GM12878 (cell line): Measurements from ENCODE around the gene BPI. TPM values are rescaled to one million over a fixed set of nuclear protein-coding genes. Genes with fewer than 3 reads are reported as not detected.

Experiments
- ATAC-seq: fragments of 200-7000 bp; cut with Tn5 transposase; 3 replicates; pipeline ENCODE4 v1.9.1; 2020; ENCODE audit warnings: mild to moderate bottlenecking, moderate library complexity
- BruUV-seq: library from RNA; stranded (reverse); fragments of 400-500 nt; replicated peaks from 2 replicates; lab custom pipeline; 2021; lab: Mats Ljungman, UMichigan
- CTCF ChIA-PET: fragments of 300-600 bp; sonication (Branson Sonifier 250); formaldehyde crosslinking; extraction: SDS; loops from one replicate; lab custom pipeline; 2021; ENCODE audit warnings: inconsistent platforms; lab: Yijun Ruan, JAX
- POLR2A ChIA-PET: fragments of 350-600 bp; formaldehyde crosslinking; extraction: SDS; loops from one replicate; lab custom pipeline; 2021; ENCODE audit warnings: inconsistent platforms; lab: Charles Lee
- RAD21 ChIA-PET: fragments of 300-600 bp; sonication (Branson Sonifier 250); formaldehyde crosslinking; loops from one replicate; lab custom pipeline; 2023; ENCODE audit warnings: antibody characterized with exemption; ENCODE audit not compliant: unreplicated experiment; lab: Charles Lee
- SMC1A ChIA-PET: fragments of 300-600 bp; sonication (Branson Sonifier 250); formaldehyde crosslinking; loops from one replicate; lab custom pipeline; 2023; ENCODE audit not compliant: unreplicated experiment, uncharacterized antibody; lab: Charles Lee
- DNase-seq: peaks from one replicate; pipeline ENCODE4 v3.0.0-alpha.2; 2011; ENCODE audit warnings: low read depth, low spot score
- FAIRE-seq: peaks from 3 replicates; lab custom pipeline; 2011; peaks lifted over from hg19 to GRCh38; lab: Jason Lieb, UNC
- H2AFZ ChIP-seq: 2 replicates; pipeline ENCODE4 v1.6.0; 2011; ENCODE audit warnings: low read depth, low read length, control low read depth; ENCODE audit not compliant: control insufficient read depth
- H3K27ac ChIP-seq: 2 replicates; pipeline ENCODE4 v1.5.1; 2011; ENCODE audit warnings: control low read depth; ENCODE audit not compliant: control insufficient read depth, insufficient read depth
- H3K27me3 ChIP-seq, 2 experiments: replicated peaks in 1 of 2; 2 replicates each; pipeline versions ENCODE4 v1.6.0 to v1.6.1; 2011; ENCODE audit warnings: low read length in 1 of 2; ENCODE audit not compliant: control insufficient read depth in 2 of 2, insufficient read depth in 2 of 2
- H3K36me3 ChIP-seq, 2 experiments: 2 replicates each; pipeline ENCODE4 v1.5.1; 2011; ENCODE audit warnings: low read length in 1 of 2; ENCODE audit not compliant: control insufficient read depth in 2 of 2, insufficient read depth in 2 of 2
- H3K4me1 ChIP-seq: 2 replicates; pipeline ENCODE4 v1.6.1; 2011; ENCODE audit warnings: mild to moderate bottlenecking, low read length, moderate library complexity, mixed read lengths; ENCODE audit not compliant: control insufficient read depth, insufficient read depth
- H3K4me2 ChIP-seq: 2 replicates; pipeline ENCODE4 v1.6.0; 2011; ENCODE audit warnings: control low read depth; ENCODE audit not compliant: control insufficient read depth, insufficient read depth
- H3K4me3 ChIP-seq: fragments of 200-600 bp; sonication (generic); 2 replicates; pipeline ENCODE4 v1.5.1; 2016
- H3K79me2 ChIP-seq: 2 replicates; pipeline ENCODE4 v1.6.0; 2011; ENCODE audit warnings: low read length; ENCODE audit not compliant: control insufficient read depth, insufficient read depth
- H3K9ac ChIP-seq: 2 replicates; pipeline ENCODE4 v1.8.0; 2011; ENCODE audit warnings: low read length, control low read depth, mixed read lengths; ENCODE audit not compliant: control insufficient read depth, insufficient read depth
- H3K9me3 ChIP-seq: replicated peaks from 3 replicates; pipeline ENCODE4 v1.5.1; 2011; ENCODE audit warnings: mild to moderate bottlenecking, low read length; ENCODE audit not compliant: control insufficient read depth, insufficient read depth
- H4K20me1 ChIP-seq: 2 replicates; pipeline ENCODE4 v1.6.0; 2011; ENCODE audit not compliant: control insufficient read depth, insufficient read depth
- ATF3 ChIP-seq: IDR thresholded peaks from 2 replicates; pipeline ENCODE4 v1.6.1; 2011; ENCODE audit warnings: low read depth, mild to moderate bottlenecking, low read length, moderate library complexity, borderline replicate concordance; ENCODE audit errors: extremely low read depth
- BCL11A ChIP-seq: IDR thresholded peaks from 2 replicates; pipeline ENCODE4 v1.6.1; 2011; ENCODE audit warnings: low read depth, low read length
- DPF2 ChIP-seq: fragments of 450-650 bp; IDR thresholded peaks from 2 replicates; pipeline ENCODE4 v1.6.1; 2017; ENCODE audit warnings: mild to moderate bottlenecking
- EED ChIP-seq: sonication (generic); IDR thresholded peaks from 2 replicates; pipeline ENCODE4 v1.6.1; 2016; ENCODE audit warnings: antibody characterized with exemption, low read depth
- EP300 ChIP-seq, 2 experiments: fragments of 150-350 bp in 1 of 2; IDR thresholded peaks; 2 replicates each; pipeline ENCODE4 v1.6.1; 2011 to 2012; ENCODE audit warnings: low read depth in 2 of 2, low read length in 2 of 2, borderline replicate concordance in 1 of 2, improper control_type of control experiment in 1 of 2, inconsistent platforms in 1 of 2; ENCODE audit not compliant: control insufficient read depth in 1 of 2
- FOXM1 ChIP-seq: IDR thresholded peaks from 2 replicates; pipeline ENCODE4 v1.6.1; 2012; ENCODE audit warnings: low read depth, mild to moderate bottlenecking, inconsistent platforms, low read length, moderate library complexity
- GABPA ChIP-seq: IDR thresholded peaks from 2 replicates; pipeline ENCODE4 v1.6.1; 2014; ENCODE audit warnings: antibody characterized with exemption, low read depth, mild to moderate bottlenecking, inconsistent platforms
- IRF3 ChIP-seq: fragments of 450-650 bp; IDR thresholded peaks from 2 replicates; pipeline ENCODE4 v1.6.1; 2014; ENCODE audit warnings: mild to moderate bottlenecking
- KDM1A ChIP-seq: fragments of 200-600 bp; sonication (generic); IDR thresholded peaks from 2 replicates; pipeline ENCODE4 v1.6.1; 2016; ENCODE audit warnings: borderline replicate concordance
- POLR2AphosphoS2 ChIP-seq: IDR thresholded peaks from 2 replicates; pipeline ENCODE4 v1.6.1; 2011; ENCODE audit warnings: low read depth, mild to moderate bottlenecking, low read length, improper control_type of control experiment, moderate library complexity
- RCOR1 ChIP-seq: conservative IDR thresholded peaks from 2 replicates; pipeline ENCODE4 v1.6.1; 2012; ENCODE audit warnings: low read depth, low read length, improper control_type of control experiment
- SREBF2 ChIP-seq: IDR thresholded peaks from 2 replicates; pipeline ENCODE4 v1.6.1; 2012; ENCODE audit warnings: mild to moderate bottlenecking, low read length
- ZBTB4 ChIP-seq: fragments of 450-650 bp; formaldehyde crosslinking; IDR thresholded peaks from 2 replicates; pipeline ENCODE4 v1.4.0; 2022; ENCODE audit warnings: mild to moderate bottlenecking, moderate library complexity
- WGBS: methylation state at CpG from one replicate; pipeline ENCODE4 v1.1.6; 2016; ENCODE audit warnings: low lambda C conversion rate; ENCODE audit not compliant: insufficient replicate concordance, insufficient coverage; ENCODE audit errors: missing lambda C conversion rate; 5-methylcytosine and 5-hydroxymethylcytosine counted together
- in situ Hi-C: fragments of 300-500 bp; cut with MboI; formaldehyde crosslinking; loops from 9 replicates; pipeline ENCODE4 v1.14.3; 2018; ENCODE audit warnings: mixed read lengths
- intact Hi-C: fragments of 100-400 bp; cut with micrococcal nuclease; formaldehyde crosslinking; loops from one replicate; pipeline ENCODE4 v1.14.2; 2022; ENCODE audit not compliant: unreplicated experiment
- polyA plus RNA-seq, 11 experiments: library from polyadenylated mRNA; depleted of rRNA in 4 of 11; unstranded in 6 of 11; stranded (reverse) in 5 of 11; fragments of >200 nt; fragmentation: Nextera tagmentation in 4 of 11; fragmentation: Illumina TruSeq in 1 of 11; extraction: Ambion mirVana in 4 of 11; extraction: Trizol in 1 of 11; gene quantifications; 1 replicate in 1 of 11; 2 replicates in 10 of 11; pipeline versions ENCODE4 v1.2.1 to v1.2.3, GENCODE V29; 2011 to 2016; ENCODE audit warnings: inconsistent platforms in 2 of 11, missing spikeins in 2 of 11, low read depth in 1 of 11
- total RNA-seq, 4 experiments: library from RNA; depleted of rRNA in 3 of 4; stranded (reverse); fragments of >200 nt in 3 of 4; fragmentation: Illumina TruSeq in 1 of 4; extraction: Trizol in 1 of 4; gene quantifications; 2 replicates each; pipeline versions ENCODE4 v1.2.1 to v1.2.3, GENCODE V29; 2013 to 2021

The BPI gene
- total and polyA plus RNA-seq, 10 of the 15 experiments (the other 5 are each of a cell fraction or from before 2014, with no cell fraction given), result not detected

- in situ Hi-C loops (no loop called here), intact Hi-C loops (no loop called here)
- H3K4me2 ChIP-seq, result no peak overlapping the region
- no peaks in the 10 kb centered on the region for H4K20me1 ChIP-seq
- FAIRE-seq (no peak), ATAC-seq (no peak), DNase-seq (no peak)
- no TSS peak for BruUV-seq
- RAD21 ChIA-PET, result no interaction called here
- H3K27me3 ChIP-seq, result peaks cover 3 to 7% of the 10 kb centered on the region in 2 experiments
- SMC1A ChIA-PET, result no interaction called here
- H3K27ac ChIP-seq, result no peak overlapping the region
- POLR2A ChIA-PET, result no interaction called here
- H3K79me2 ChIP-seq, result no peaks in the 10 kb centered on the region
- H2AFZ ChIP-seq, result no peak overlapping the region
- no peak overlapping the region for H3K9ac ChIP-seq
- H3K36me3 ChIP-seq, result no peaks in the 10 kb centered on the region
- no peak overlapping the region for H3K4me3 ChIP-seq
- WGBS, result 47% methylated on average over 13 of the region's 13 CpGs
- H3K9me3 ChIP-seq, result no peaks in the 10 kb centered on the region
- TF ChIP-seq FOXM1, result no peak
- no peak for TF ChIP-seq KDM1A
- TF ChIP-seq EP300 (IDR thresholded peaks at IDR 0.05; ENCODE audit: borderline replicate concordance in 1 of 2, control insufficient read depth in 1 of 2, low read depth in 2 of 2, low read length in 2 of 2), result no peak
- no peak for TF ChIP-seq DPF2
- no peak for TF ChIP-seq RCOR1
- CTCF ChIA-PET, result no interaction called here
- H3K4me1 ChIP-seq, result no peaks in the 10 kb centered on the region; the same call in 1 of the 2 replicates
Observed at GRCh38 chr20:38298768-38299288, 5.1 kb upstream of the BPI start.

- Histone ChIP-seq H3K36me3 (no peaks in the 10 kb centered on the region), H3K27me3 (peaks cover 6 to 16% of the 10 kb centered on the region in 2 experiments), H3K79me2 (no peaks in the 10 kb centered on the region), H3K4me1 (no peaks in the 10 kb centered on the region; the same call in 1 of the 2 replicates), H2AFZ (no peak overlapping the region), H3K9ac (no peak overlapping the region), H3K4me3 (no peak overlapping the region), H3K4me2 (no peak overlapping the region), H3K9me3 (no peaks in the 10 kb centered on the region), H3K27ac (no peak overlapping the region), H4K20me1 (no peaks in the 10 kb centered on the region)
- in situ Hi-C loops (no loop called here), intact Hi-C loops (no loop called here)
- POLR2A ChIA-PET, result no interaction called here
- FAIRE-seq (no peak), DNase-seq (no peak), ATAC-seq (no peak)
- WGBS, result 23% methylated on average over 6 of the region's 6 CpGs
- BruUV-seq, result no TSS peak
- SMC1A ChIA-PET, result no interaction called here
- RAD21 ChIA-PET, result no interaction called here
- CTCF ChIA-PET, result no interaction called here
- TF ChIP-seq EED (no peak), IRF3 (no peak), ZBTB4 (no peak), POLR2AphosphoS2 (no peak), SREBF2 (no peak), BCL11A (no peak), ATF3 (no peak), GABPA (no peak)
Observed at GRCh38 chr20:38299963-38300362, 4.0 kb upstream of the BPI start.
